Activated CD8-positive, alpha-beta memory T cell treated with anti-CD3 and anti-CD28 coated beads, Interleukin-2, amount 50 U/mL, for 24 hours (primary cell): ENCODE measurements around the gene LITAF.

Experiments used
- DNase-seq: peaks from one replicate; pipeline ENCODE4 v3.0.0-alpha.2; 2020; ENCODE audit errors: extremely low read depth

Gene LITAF

GRCh38 chr16:11550791-11551498, 35.8 kb downstream of the LITAF start:
- DNase-seq, result no peak

- no peak for DNase-seq
These were observed 39.4 kb downstream of the LITAF start for GRCh38 chr16:11547118-11547916.

- DNase-seq, result no peak
These were observed 40.1 kb downstream of the LITAF start for GRCh38 chr16:11546608-11547061.

- DNase-seq, result no peak
These were observed 42.9 kb downstream of the LITAF start for GRCh38 chr16:11543661-11544393.

GRCh38 chr16:11542069-11542744, 44.5 kb downstream of the LITAF start:
- DNase-seq, result no peak

- DNase-seq, result no peak
These were observed 47.1 kb downstream of the LITAF start for GRCh38 chr16:11539641-11540050.

GRCh38 chr16:11538880-11539279, 47.8 kb downstream of the LITAF start:
- no peak for DNase-seq

- no peak for DNase-seq
These were observed 50.4 kb downstream of the LITAF start for GRCh38 chr16:11536104-11536866.

GRCh38 chr16:11535494-11535893, 51.2 kb downstream of the LITAF start:
- no peak for DNase-seq

GRCh38 chr16:11534262-11534661, 52.5 kb downstream of the LITAF start:
- no peak for DNase-seq

- DNase-seq, result no peak
These were observed 53.1 kb downstream of the LITAF start for GRCh38 chr16:11533588-11533987.

- DNase-seq, result no peak
These were observed 56.4 kb downstream of the LITAF start for GRCh38 chr16:11530171-11530940.

- no peak for DNase-seq
These were observed 57.4 kb downstream of the LITAF start for GRCh38 chr16:11529285-11529684.

- DNase-seq, result no peak
These were observed 58.7 kb downstream of the LITAF start for GRCh38 chr16:11528053-11528452.

- DNase-seq, result no peak
These were observed 59.9 kb downstream of the LITAF start for GRCh38 chr16:11526655-11527350.

GRCh38 chr16:11524098-11524760, 62.5 kb downstream of the LITAF start:
- DNase-seq, result no peak

GRCh38 chr16:11521055-11521454, 65.7 kb downstream of the LITAF start:
- DNase-seq, result no peak

GRCh38 chr16:11520442-11520841, 66.3 kb downstream of the LITAF start:
- DNase-seq, result no peak

GRCh38 chr16:11517961-11518360, 68.8 kb downstream of the LITAF start:
- DNase-seq, result no peak
